Activated naive CD8-positive, alpha-beta T cell treated with anti-CD3 and anti-CD28 coated beads, Interleukin-2, amount 50 U/mL, for 16 hours (primary cell): Measurements from ENCODE around the gene PHACTR3.

ENCODE experiments used
- DNase-seq: peaks from one replicate; pipeline ENCODE4 v3.0.0-alpha.2; 2020; ENCODE audit warnings: low read depth, low spot score

Gene PHACTR3

GRCh38 chr20:59813948-59814839 lies 209.9 kb downstream of the PHACTR3 start:
- DNase-seq, result no peak

- no peak for DNase-seq
Measured at GRCh38 chr20:59814840-59815340, 210.6 kb downstream of the PHACTR3 start.

- DNase-seq, result no peak
Measured at GRCh38 chr20:59816146-59816738, 211.9 kb downstream of the PHACTR3 start.

DNA sequence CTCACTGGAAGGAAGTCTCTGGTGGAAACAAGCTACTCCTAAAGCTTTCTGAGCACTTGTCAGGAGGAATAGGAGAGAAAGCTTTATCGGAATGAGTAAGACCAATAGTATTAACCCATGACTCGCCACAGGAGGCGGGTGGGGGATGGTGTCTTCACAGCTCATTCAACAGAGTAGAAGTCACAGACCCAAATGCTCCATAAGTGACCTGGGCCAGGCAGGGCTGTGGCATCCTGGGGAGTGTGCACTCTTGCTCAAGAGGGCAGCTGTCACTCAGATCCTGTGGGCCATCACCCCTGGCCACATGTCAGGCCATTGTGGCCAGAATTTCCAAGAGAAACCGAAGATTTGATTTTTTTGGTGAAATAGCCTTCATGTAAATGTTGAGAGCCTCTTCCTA lies 213.1 kb downstream of the PHACTR3 start:
- no peak for DNase-seq

DNA sequence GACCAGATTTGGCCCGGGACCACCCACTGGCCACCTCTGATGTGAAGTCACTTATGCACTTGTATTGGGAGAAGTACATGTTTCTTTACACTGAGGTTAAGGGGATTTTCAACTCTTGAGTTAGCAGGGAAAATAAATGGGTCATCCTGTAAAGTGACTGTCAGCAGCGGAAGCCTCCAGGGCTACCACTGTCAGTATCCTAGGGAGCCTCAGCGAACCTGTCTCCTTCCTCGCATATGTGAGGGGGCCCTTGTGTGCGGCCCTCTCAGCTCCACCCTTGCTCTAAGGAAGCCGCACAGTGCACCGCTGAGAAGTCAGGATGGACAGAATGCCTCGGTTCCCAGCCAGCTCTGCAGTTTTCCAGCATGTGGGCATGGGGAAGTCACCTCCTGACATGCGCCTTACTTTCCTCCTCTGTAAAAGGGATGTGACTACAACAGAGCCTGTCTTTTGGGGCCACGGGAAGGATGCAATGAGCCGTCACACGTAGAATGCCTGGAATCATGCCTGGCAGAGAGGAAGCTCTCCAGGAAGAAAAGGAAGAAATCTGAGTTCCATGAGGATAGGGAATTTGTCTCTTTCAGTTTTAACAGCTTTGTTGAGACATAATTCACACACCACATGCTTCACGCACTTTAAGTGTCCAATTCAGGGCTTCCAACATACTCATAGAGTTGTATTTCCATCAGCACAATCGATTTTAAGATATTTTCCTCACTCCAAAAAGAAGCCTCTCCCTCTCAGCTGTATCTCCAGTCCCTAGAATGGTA lies 213.7 kb downstream of the PHACTR3 start:
- DNase-seq, result no peak

DNA sequence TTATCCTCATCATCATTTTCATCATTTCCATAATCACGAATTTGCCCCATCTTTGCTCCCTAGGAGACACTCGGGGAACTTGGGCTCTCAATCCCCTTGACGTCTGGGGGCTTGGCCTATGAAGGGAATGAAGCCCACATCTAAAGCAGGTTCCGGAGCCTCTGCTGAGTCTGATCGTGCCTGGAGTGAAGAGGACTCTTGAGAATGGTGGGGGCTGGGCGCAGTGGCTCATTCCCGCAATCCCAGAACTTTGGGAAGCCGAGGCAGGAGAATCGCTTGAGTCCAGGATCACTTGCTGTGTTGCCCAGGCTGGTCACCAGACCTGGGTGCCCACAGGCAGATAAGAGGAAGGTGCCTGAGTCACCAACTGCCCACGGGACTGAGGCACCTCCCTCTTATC lies 214.6 kb downstream of the PHACTR3 start:
- no peak for DNase-seq

GRCh38 chr20:59819496-59820203 lies 215.3 kb downstream of the PHACTR3 start:
- DNase-seq, result no peak

DNA sequence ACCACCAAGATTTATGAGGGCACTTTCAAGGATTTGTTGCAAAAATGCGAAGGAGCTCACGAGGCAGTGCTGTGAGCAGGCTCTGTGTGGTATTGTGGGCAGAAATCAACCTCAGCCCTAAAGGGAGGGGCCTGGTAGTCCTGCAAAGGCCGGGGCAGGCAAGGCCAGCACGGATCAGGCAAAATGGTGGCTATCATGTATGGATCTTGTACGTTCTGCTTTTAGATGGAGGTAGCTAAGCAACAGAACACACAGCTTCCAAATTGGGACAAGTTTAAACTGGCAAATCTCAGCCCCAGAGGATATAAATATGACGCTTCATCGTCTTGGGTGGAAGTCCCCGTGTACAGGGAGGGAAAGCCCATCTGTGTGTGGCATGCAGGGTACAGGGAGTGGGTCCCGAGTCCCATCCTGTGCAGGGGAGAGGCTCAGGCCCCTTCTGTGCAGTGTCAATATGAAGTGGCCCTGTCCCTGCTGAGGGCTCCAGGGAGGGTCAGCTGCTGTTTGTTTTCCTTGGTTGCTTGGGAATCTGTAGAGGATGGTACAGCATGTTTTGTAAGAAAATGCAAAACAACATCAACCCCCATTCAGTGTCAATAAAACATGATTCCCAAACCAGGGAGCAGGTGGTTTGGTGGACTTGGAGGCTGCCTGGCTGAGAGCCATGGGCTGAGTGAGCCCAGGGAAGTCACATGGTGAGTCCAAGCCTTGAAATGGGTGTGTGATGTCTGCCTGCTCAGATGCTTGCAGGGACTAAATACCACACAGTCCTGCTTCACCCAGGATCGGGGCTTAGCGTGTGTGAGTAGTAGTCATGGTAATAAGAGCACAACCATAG lies 216.1 kb downstream of the PHACTR3 start:
- no peak for DNase-seq

- DNase-seq, result no peak
Measured at GRCh38 chr20:59821201-59821600, 216.9 kb downstream of the PHACTR3 start.

DNA sequence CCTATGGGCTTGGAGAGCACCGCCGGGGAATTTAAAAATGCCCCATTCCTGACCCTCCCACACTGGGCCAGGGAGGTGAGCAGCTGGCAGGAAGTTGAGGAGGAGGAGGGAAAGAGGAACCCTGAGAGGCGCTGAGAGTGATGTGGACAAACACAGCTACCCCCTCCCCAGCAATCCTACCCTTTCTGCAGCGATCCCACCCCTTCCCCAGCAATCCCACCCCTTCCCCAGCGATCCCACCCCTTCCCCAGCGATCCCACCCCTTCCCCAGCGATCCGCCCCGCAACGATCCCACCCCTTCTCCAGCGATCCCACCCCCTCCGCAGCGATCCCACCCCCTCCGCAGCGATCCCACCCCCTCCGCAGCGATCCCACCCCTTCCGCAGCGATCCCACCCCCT lies 217.4 kb downstream of the PHACTR3 start:
- DNase-seq, result no peak

GRCh38 chr20:59822291-59823029 lies 218.1 kb downstream of the PHACTR3 start:
- no peak for DNase-seq

GRCh38 chr20:59823030-59823423 lies 218.7 kb downstream of the PHACTR3 start:
- DNase-seq, result no peak

DNA sequence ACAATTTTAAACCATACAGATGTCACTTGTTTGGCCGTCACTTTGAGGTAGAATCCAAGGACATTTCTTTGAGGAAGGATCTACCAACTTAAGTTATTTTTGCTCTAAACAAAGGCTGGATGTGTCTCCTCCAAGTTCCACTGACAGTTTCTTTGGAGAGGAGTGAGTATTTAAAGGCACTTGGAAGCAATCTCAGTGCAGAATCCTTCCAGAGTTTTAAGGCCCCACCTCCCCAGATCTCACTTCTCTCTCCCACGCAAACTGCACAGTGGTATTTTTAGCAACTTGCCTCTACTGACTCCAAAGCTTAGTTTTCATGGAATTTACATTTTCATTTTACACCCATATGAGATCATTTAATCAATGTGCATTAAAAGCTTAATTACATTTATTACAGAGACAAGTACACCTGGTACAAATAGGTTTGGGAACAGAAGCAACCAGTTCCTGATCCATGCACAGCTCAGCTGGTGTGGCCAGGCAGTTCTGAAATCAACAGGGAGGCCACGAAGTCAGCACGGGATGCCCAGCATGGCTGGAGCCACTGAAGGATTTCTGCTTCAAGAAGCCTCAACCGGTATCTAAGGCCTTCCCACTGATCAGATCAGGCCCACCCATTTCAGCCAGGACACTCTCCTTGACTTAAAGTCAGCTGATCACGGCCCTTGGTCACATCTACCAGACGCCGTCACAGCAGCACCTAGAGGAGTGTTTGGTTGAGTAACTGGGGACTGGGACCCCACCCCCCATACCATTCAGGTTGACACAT lies 219.3 kb downstream of the PHACTR3 start:
- DNase-seq, result no peak

- DNase-seq, result no peak
Measured at GRCh38 chr20:59824711-59825562, 220.6 kb downstream of the PHACTR3 start.

- no peak for DNase-seq
Measured at GRCh38 chr20:59825563-59825920, 221.2 kb downstream of the PHACTR3 start.

DNA sequence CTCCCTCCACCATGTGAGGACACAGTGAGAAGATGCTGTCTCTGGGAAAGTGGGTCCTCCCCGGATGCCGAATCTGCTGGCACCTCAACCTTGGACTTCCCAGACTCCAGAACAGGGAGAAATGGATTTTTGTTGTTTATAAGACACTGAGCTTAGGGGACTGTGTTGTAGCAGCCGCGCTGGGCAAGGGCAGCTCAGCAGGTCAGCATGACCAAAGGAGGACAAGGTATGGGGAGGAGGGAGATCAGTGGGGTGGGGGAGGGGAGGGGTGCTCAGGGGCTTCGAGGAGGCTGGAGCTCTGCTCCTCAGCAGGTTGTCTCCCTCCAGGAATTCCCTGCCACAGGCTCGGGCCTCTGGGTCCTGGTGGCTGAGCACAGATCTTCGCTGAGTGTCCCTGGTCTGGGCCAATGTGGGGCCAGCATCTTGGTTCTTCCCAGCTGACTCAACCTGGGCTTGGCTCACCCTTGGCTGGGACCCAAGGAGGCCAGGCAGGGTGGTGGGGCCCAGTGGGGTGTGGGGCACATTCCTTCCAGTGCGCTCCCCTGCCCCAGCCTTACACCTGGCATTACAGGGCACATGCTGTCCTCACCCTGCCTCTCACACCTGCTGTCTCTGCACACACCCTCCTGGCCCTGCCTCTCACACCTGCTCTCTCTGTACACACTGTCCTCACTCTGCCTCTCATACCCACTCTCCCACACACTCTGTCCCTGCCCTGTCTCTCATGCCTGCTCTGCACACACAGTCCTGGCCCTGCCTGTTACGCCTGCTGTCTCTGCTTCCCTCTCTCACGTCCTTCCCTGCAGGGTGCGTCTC lies 221.8 kb downstream of the PHACTR3 start:
- no peak for DNase-seq
